Esophagus (tissue), 2 donors: ENCODE measurements around the gene ZFR2. TPM values are rescaled to one million over a fixed set of nuclear protein-coding genes. Genes with fewer than 3 reads are reported as not detected.

Source experiments
- H3K27ac ChIP-seq, 2 donors: one replicate each; pipeline ENCODE4 v1.5.1; 2013; ENCODE audit warnings: low read depth in 2 of 2, mild to moderate bottlenecking in 2 of 2, inconsistent platforms in 1 of 2, low read length in 1 of 2, moderate library complexity in 1 of 2
- H3K27me3 ChIP-seq, 2 donors: one replicate each; pipeline ENCODE4 v1.6.1; 2013; ENCODE audit warnings: low read length in 2 of 2, control low read depth in 1 of 2, mild to moderate bottlenecking in 1 of 2; ENCODE audit not compliant: insufficient read depth in 2 of 2, control insufficient read depth in 1 of 2
- H3K36me3 ChIP-seq, 2 donors: one replicate each; pipeline ENCODE4 v1.6.1; 2013; ENCODE audit warnings: low read length in 1 of 2; ENCODE audit not compliant: control insufficient read depth in 2 of 2, insufficient read depth in 2 of 2
- H3K4me1 ChIP-seq, 2 donors: one replicate each; pipeline ENCODE4 v1.6.1; 2013; ENCODE audit warnings: low read length in 1 of 2; ENCODE audit not compliant: control insufficient read depth in 2 of 2, insufficient read depth in 2 of 2
- H3K4me3 ChIP-seq, 2 donors: one replicate each; pipeline ENCODE4 v1.5.1; 2013; ENCODE audit warnings: low read length in 2 of 2, mild to moderate bottlenecking in 2 of 2, low read depth in 1 of 2, moderate library complexity in 1 of 2
- H3K9me3 ChIP-seq, 2 donors: one replicate each; pipeline ENCODE4 v1.6.1; 2013; ENCODE audit warnings: mild to moderate bottlenecking in 2 of 2, low read depth in 1 of 2, low read length in 1 of 2, moderate library complexity in 1 of 2; ENCODE audit not compliant: control insufficient read depth in 2 of 2, insufficient read depth in 1 of 2
- WGBS, 2 donors: extraction: QIAGEN DNeasy Blood & Tissue Kit; methylation state at CpG; one replicate each; pipeline ENCODE4 v1.1.7; 2013; 5-methylcytosine and 5-hydroxymethylcytosine counted together
- polyA plus RNA-seq, 2 donors: library from polyadenylated mRNA; stranded (reverse); fragments of 200-250 nt; gene quantifications; one replicate each; pipeline ENCODE4 v1.2.3, GENCODE V29; 2013
- donor health status: healthy with polysubstance abuse.
- donor health status: Bipolar disorder and iron deficiency.

The ZFR2 gene
- polyA plus RNA-seq, 2 donors = 0.02 TPM; not detected in 1

GRCh38 chr19:3778899-3779723 is 89.7 kb downstream of the ZFR2 start:
- no peak overlapping the region for H3K27ac ChIP-seq
- H3K27me3 ChIP-seq = no peaks in the 10 kb centered on the region
- no peaks in the 10 kb centered on the region for H3K4me1 ChIP-seq
- 69 to 70% methylated on average over 34 to 44 of the region's 44 CpGs for whole genome bisulfite sequencing, 2 donors
- peaks cover 16 to 21% of the 10 kb centered on the region in 2 donors for H3K9me3 ChIP-seq
- no peaks in the 10 kb centered on the region for H3K36me3 ChIP-seq
- no peak overlapping the region for H3K4me3 ChIP-seq

DNA sequence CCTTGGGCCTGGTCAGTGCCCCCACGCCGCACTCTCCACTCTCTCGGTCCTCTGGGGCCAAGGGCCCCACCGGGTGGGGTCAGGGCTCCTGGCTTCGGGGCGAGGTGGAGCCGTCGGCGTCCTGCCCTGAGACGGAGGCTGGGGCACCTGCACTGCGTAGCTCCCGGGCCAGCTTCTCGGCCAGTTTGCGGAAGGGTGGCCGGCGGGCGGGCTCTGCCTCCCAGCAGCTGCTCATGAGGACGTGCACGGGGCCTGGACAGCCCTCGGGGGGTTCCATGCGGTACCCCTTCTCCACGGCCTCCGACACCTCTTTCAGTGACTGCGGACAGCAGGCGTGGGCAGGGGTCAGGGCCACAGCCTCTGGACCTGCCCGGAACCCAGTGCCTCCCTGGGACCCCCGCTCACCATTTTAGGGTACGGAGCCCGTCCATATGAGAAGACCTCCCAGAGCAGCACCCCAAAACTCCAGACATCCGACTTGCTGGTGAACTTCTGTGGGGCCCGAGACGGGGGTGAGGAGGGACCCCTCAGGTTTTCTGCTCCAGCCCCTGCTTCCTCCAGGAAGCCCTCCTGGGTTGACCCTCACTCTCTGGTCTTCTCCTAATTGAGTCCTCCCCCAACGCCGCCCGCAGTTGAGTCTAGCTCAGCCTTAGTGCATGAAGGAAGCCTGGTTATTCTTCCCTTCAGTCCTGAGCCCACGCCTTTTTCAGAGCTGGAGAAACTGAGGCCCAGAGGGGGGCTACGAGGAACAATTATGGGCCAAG is 90.6 kb downstream of the ZFR2 start:
- Histone ChIP-seq H3K27ac (no peak overlapping the region), H3K27me3 (no peaks in the 10 kb centered on the region), H3K36me3 (no peaks in the 10 kb centered on the region), H3K9me3 (peaks cover 16 to 21% of the 10 kb centered on the region in 2 donors), H3K4me1 (no peaks in the 10 kb centered on the region), H3K4me3 (no peak overlapping the region)
- WGBS, 2 donors = 79 to 84% methylated on average over 37 of the region's 37 CpGs

DNA sequence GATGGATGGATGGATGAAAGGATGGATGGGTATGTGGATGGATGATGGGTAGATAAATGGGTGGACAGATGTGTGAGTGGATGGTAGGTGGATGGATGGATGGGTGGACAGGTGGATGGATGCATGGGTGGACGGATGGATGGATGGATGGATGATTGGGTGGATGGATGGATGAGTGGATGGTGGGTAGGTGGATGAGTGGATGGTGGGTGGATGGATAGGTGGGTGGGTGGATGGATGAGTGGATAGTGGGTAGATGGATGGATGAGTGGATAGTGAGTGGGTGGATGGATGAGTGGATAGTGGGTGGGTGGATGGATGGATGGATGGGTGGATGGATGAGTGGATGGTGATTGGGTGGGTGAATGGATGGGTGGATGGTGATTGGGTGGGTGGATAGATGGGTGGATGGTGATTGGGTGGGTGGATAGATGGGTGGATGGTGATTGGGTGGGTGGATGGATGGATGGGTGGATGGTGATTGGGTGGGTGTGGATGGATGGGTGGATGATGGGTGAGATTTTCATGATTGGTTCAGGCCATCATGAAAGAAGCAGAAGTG is 92.3 kb downstream of the ZFR2 start:
- Histone ChIP-seq H3K27ac (no peak overlapping the region), H3K36me3 (no peaks in the 10 kb centered on the region), H3K4me3 (no peak overlapping the region), H3K4me1 (peaks cover 0 to 3% of the 10 kb centered on the region in 2 donors), H3K27me3 (no peaks in the 10 kb centered on the region), H3K9me3 (peaks cover 2 to 7% of the 10 kb centered on the region in 2 donors)
- WGBS, 2 donors = 85 to 88% methylated on average over 1 of the region's 1 CpG

GRCh38 chr19:3775831-3776230 is 93.0 kb downstream of the ZFR2 start:
- H3K9me3 ChIP-seq = no peaks in the 10 kb centered on the region
- H3K4me1 ChIP-seq = peaks cover 0 to 3% of the 10 kb centered on the region in 2 donors
- no peak overlapping the region for H3K4me3 ChIP-seq
- H3K27ac ChIP-seq = no peak overlapping the region
- 89 to 91% methylated on average over 5 of the region's 5 CpGs for WGBS, 2 donors
- H3K27me3 ChIP-seq = no peaks in the 10 kb centered on the region
- no peaks in the 10 kb centered on the region for H3K36me3 ChIP-seq

DNA sequence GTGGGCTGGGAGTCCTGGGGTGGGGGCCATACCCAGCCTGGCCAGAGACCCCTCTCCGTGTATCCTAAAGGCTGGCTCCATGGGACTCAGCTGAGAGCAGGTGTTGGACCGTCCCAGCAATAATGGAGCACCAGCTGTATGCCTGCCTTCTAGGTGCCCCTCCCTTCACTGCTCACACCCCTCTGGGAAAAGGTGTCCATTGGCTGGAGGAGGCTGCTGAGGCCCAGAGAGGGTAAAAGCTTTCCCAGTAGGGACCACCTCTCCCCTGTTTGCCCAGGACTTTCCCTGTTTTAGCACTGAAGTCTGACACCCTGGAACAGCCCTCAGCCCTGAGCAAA is 93.5 kb downstream of the ZFR2 start:
- H3K9me3 ChIP-seq = no peaks in the 10 kb centered on the region
- H3K4me1 ChIP-seq = peaks cover 0 to 3% of the 10 kb centered on the region in 2 donors
- H3K4me3 ChIP-seq = no peak overlapping the region
- H3K27me3 ChIP-seq = no peaks in the 10 kb centered on the region
- H3K36me3 ChIP-seq = no peaks in the 10 kb centered on the region
- WGBS, 2 donors = 69 to 84% methylated on average over 2 of the region's 2 CpGs
- H3K27ac ChIP-seq = no peak overlapping the region

DNA sequence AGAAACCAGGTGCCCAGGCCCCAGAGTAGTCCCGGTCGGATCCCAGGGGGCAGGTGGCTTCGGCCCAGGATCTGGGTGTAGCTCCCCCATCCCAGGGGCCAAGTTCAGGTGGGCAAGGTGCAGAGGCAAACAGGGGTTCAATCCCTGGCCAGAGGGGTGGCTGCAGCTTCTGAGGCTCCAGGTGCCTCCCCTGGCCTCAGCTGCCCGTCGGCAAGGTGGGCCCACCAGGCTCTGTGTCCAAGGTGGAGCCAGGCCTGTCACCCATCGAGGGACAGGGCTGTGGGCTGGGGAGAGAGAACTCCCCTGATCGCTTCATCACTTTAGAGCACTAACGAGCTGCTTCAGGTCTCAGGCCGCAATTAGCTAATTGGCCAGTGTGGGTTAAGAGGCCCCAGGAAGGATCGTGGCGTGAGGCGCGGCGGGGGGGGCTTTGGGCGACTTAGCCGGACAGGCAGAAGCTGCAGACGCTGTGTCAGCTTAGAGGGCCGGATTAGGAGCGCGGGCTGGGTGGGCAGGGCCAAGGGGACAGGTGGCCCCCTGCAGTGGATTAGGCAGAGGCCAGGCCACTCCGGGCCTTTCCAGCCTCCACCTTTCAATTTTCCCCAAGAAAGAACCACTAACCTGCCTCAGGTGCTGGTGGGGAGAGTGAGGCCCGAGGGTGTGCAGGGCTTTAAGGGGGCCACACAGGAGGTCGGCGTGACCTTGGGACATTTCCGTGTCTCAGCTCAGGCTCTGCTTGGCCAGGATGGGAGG is 94.0 kb downstream of the ZFR2 start:
- Histone ChIP-seq H3K9me3 (no peaks in the 10 kb centered on the region), H3K36me3 (no peaks in the 10 kb centered on the region), H3K27ac (no peak overlapping the region), H3K27me3 (no peaks in the 10 kb centered on the region), H3K4me3 (no peak overlapping the region), H3K4me1 (peaks cover 0 to 3% of the 10 kb centered on the region in 2 donors)
- WGBS, 2 donors = 70 to 73% methylated on average over 25 of the region's 25 CpGs

DNA sequence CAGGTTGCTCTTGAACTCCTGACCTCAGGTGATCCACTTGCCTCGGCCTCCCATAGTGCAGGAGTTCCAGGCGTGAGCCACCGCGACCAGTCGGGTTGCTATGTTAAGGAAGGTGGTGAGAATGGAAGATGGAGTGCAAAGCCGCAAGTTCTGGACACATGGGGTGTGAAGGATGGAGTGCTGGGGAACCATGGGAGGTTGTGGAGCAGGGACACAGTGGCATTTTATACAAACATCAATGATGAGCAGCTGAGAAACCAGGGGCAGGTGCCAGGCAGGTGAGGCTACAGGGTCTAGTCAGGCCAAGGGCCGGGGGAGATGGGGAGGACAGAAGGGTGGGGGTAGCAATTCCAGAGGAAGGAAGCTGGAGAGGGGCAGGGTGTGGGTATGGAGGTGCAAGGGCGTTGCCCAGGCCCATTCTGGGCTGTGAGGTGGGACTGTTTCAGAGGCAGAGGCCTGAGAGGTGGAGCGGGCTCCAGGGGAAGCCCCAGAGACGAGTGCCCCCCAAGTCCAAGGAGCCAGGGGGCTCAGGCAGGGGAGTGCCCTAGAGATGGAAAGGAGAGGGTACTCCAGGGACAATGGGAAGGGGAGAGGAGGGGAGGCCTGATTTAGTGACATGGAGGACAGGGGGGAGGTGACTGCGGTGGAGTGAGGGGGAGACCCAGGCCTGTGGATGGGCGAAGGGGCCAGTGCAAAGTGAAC is 94.9 kb downstream of the ZFR2 start:
- Histone ChIP-seq H3K27ac (no peak overlapping the region), H3K9me3 (no peaks in the 10 kb centered on the region), H3K27me3 (no peaks in the 10 kb centered on the region), H3K4me1 (peaks cover 0 to 3% of the 10 kb centered on the region in 2 donors), H3K36me3 (peaks cover 0 to 3% of the 10 kb centered on the region in 2 donors), H3K4me3 (no peak overlapping the region)
- 81 to 85% methylated on average over 12 of the region's 12 CpGs for WGBS, 2 donors

- no peak within 1 kb of the TSS for H3K4me3 ChIP-seq
- no peak within 1 kb of the TSS for H3K27ac ChIP-seq
- peaks cover 9 to 19% of the 10 kb centered on the region in 2 donors for H3K36me3 ChIP-seq
- 34 to 35% methylated on average over 23 of the region's 23 CpGs for WGBS, 2 donors
- H3K9me3 ChIP-seq = no peaks in the 10 kb centered on the region
- no peaks in the 10 kb centered on the region for H3K27me3 ChIP-seq
- peaks cover 0 to 3% of the 10 kb centered on the region in 2 donors for H3K4me1 ChIP-seq
Observed at GRCh38 chr19:3771906-3772455, 96.9 kb downstream of the ZFR2 start, which contains the start of gene RAX2. Gene RAX2, minus strand, starts transcription at chr19:3772228. Its CDS starts 486 bp downstream, at chr19:3771742.
